Stimulated activated CD4-positive, alpha-beta T cell treated with anti-CD3 and anti-CD28 coated beads, TNF-alpha, amount 100 ng/mL, for 4 hours (primary cell): ENCODE data around the gene ABHD12.

Source experiments
- DNase-seq, 3 experiments: peaks; one replicate each; pipeline ENCODE4 v3.0.0-alpha.2; 2020; ENCODE audit warnings: low read depth in 3 of 3

The ABHD12 gene

DNA sequence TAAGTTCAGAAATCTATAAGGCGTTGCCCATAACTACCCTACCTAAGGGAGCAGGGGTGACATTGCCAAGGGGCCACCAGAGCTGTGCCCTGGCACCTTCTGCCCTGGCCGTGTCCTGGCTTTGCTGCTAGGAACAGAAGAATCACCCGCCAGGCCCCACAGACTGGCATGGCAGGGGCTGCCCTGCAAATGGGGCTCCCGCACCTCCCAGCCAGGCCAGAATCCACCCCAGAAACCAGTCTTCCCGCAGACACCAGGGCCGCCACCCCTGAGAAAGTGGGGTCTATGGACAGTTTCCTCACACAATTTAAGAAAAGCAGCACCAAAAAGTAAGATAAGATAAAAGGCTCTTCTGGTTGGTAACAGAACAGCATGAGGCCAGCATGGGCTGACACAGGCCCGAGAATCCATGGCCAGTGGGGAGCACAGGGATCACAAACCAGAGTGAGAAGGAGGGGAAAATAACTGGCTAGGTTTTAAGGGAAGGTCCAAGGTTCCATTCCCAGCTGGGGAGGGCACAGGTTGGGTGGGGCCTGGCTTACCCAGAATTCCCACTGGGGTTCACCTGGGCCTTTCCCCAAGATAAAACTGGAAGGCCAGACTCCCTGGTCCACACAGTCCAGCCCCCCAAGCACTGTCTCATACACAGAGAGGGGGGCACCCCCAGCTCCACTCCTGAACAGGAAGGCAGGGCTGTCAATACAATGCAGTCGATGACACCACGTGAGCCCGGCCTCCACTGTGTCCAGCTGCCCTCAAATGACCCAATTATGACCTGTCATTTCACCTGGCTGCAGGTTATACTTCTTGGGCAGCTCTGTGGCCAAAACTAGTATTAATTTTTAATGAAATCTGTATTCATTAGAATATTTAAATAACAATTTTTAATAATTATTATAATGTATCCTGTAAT lies 83.4 kb downstream of the ABHD12 start:
- DNase-seq: no peak

DNA sequence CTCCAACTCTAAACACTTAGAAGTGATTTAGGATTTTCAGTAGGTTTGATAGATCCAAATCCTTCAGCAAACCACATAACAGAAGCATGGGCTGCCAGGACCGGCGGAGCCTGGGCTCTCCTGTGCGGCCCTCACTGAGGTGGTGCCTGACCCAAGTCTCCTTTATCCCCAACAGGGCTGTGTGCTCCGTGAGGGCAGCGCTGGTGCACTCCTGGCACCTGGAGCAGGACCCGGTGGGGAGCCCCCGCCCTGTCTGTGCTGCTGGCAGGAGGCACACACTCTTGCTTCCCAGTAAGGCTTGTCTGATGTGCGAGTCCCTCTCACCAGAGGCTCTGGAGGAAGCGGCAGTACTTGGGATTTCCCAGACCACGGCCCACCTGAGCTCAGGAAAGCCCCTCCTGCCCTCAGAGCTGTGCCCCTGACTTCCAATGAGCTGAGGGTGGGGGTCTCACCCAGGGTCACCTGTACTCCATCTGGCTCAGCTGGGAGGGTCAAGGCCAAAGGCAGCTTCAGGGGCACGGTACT lies 86.5 kb downstream of the ABHD12 start:
- no peak for DNase-seq

DNA sequence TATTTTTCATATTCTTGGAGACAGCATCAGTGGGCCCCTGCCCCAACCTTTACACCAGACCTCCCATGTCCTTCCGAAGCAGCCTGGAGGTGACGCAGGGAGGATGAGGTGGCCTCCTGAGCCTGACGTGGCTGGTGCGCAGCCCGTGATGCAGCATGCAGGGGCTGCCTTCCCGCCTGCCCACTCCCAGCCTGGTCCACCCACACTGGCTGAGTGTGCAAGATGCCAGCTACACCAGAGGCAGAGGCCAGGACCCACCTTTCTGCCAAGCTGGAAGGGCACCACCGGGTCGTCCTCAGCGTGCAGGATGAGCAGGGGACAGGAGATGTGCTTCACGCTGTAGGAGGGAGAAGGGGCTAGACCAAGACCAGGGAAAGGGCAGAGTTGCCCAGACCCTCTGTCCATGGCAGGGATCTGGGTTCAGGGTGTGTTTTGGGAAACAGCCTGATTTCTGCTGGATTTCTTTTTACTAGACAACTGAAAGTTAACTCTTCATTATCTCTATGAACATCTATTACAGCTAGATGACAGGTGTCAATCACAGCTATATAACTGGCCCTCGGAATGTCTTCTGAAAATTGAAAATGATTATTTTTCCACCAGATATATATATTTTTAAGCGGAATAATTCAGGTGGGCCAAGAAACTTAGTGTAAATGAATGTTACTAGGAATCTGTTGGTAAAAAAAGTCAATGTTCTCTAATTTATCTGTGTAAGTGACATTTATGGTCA lies 87.2 kb downstream of the ABHD12 start:
- DNase-seq: no peak

DNA sequence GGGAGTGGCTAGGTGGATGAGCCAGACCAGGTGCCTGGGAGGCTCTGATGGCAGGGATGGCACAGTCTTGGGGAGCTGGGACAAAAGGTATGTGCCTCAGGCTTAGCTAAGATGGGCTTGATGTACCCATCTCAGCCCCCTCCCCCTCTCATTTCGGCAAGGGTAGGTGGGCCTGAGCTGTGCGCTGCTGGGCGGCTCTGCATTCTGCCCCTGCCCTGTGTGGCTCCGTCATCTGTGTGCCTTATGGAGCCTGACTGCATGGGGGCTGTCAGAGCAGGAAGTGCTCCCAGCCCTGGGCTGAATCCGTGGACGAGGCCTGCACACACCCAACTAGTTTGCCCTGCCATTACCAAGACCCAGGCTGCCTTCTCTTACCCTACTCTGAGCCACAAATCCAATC lies 88.0 kb downstream of the ABHD12 start:
- DNase-seq: no peak

DNA sequence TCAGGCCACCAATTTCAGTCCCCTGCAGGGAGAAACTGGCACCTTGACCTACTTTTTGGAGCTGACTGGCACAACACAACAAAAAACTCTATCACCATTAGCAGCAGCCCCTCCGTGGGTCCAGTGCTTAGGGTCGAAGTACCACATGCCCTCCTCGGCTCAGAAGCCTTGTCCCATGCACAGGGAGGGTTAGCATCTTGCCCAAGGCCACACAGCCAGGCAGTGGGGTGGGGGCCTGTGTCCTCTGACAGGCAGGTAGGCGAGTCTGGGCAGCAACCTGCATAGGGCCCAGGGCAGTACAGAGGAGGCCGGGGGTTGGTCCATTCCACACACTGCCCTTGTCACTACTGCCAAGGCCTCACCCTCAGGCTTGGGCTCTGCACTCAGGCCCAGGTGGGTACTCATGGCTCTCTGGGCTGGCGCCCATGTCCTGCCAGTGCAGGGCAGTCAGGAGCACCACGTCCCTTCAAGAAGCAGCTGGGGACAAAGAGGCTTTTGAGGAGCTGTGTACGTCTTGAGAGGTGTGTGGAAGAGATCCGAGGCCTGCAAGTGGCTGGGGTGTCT lies 89.2 kb downstream of the ABHD12 start:
- DNase-seq: no peak

DNA sequence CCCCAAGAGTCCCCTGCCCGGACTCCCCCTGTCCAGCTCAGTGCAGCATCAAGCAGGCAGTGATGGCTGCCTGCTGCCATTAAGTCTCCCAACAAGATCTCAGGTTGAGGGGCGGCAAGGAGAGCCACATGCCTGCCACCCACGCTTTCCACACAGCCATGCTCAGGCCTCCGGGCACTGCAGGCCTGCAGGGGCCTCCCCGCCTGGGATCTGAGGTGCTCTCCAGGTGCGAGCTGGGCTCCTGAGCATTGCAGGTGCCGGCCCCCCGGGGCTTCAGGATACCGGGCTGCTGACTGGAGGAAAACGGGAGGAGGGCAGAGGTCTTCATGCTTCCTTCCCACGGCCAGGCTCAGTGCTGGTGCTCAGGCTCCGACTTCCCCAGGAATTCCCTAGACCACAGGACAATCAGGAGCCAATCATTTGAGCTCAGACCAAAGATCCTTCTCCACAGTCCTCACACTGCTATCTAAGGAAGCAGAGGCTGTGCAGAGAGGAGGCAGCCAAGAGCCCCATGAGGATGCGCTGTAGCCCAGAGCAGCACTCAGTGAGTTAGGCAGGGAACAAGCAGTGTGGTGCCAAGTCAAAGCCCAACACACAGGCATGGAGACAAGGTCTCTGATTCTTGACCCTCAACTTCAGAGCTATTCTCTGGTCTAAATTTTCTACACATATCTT lies 90.0 kb downstream of the ABHD12 start:
- DNase-seq: no peak

DNA sequence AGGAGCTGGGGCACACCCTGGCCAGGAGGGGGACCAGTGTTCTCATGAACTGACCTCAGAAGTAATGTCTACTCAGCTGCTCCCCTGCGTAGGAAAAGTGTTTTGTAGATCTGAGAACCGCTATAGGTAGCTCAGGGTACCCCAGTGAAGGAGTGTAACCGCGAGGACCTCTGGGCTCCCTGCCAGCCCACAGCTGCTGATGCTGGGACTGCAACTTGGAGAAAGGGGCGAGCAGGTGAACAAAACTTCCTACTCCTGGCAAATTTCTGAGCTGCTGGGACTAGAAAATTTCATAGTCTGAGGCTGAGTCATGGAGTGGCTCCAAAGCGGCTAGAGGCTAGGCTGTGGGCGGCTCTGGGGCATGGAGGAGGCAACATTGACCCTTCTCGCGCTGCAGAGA lies 90.8 kb downstream of the ABHD12 start:
- no peak for DNase-seq

DNA sequence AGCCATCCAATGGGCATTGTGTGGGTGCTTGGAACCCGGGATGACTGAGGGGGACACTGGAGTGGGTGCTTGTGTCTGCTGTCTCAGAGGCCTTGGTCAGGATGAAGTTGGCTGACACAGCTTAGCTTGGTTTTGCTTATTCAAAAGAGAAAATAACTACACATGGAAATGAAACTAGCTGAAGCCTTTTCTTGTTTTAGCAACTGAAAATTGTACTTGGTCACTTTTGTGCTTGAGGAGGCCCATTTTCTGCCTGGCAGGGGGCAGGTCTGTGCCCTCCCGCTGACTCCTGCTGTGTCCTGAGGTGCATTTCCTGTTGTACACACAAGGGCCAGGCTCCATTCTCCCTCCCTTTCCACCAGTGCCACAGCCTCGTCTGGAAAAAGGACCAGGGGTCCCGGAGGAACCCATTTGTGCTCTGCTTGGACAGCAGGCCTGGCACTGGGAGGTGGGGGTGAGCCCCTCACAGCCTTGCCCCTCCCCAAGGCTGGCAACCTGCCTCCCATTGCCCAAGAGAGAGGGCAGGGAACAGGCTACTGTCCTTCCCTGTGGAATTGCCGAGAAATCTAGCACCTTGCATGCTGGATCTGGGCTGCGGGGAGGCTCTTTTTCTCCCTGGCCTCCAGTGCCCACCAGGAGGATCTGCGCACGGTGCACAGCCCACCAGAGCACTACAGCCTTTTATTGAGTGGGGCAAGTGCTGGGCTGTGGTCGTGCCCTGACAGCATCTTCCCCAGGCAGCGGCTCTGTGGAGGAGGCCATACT lies 93.3 kb downstream of the ABHD12 start:
- DNase-seq: no peak

DNA sequence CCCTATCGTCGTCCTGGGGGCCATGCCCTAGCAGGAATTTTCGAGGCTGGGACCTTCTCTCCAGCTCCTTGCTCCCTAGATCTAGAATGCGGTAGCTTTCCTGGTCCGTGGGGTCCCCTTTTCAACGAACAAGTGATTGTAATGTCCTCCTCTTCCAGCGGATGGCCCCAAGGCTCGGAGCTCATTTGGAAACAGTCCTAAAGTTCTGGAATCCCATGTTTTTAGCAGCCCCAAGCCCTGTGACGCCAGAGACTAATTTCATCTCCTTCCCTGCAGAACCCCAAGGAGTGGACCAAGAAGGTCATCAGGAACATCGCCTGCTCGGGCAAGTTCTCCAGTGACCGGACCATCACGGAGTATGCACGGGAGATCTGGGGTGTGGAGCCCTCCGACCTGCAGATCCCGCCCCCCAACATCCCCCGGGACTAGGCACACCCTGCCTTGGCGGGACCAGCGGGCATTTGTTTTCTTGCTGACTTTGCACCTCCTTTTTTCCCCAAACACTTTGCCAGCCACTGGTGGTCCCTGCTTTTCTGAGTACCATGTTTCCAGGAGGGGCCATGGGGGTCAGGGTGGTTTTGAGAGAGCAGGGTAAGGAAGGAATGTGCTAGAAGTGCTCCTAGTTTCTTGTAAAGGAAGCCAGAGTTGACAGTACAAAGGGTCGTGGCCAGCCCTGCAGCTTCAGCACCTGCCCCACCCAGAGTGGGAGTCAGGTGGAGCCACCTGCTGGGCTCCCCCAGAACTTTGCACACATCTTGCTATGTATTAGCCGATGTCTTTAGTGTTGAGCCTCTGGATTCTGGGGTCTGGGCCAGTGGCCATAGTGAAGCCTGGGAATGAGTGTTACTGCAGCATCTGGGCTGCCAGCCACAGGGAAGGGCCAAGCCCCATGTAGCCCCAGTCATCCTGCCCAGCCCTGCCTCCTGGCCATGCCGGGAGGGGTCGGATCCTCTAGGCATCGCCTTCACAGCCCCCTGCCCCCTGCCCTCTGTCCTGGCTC lies 94.2 kb downstream of the ABHD12 start:
- no peak for DNase-seq

DNA sequence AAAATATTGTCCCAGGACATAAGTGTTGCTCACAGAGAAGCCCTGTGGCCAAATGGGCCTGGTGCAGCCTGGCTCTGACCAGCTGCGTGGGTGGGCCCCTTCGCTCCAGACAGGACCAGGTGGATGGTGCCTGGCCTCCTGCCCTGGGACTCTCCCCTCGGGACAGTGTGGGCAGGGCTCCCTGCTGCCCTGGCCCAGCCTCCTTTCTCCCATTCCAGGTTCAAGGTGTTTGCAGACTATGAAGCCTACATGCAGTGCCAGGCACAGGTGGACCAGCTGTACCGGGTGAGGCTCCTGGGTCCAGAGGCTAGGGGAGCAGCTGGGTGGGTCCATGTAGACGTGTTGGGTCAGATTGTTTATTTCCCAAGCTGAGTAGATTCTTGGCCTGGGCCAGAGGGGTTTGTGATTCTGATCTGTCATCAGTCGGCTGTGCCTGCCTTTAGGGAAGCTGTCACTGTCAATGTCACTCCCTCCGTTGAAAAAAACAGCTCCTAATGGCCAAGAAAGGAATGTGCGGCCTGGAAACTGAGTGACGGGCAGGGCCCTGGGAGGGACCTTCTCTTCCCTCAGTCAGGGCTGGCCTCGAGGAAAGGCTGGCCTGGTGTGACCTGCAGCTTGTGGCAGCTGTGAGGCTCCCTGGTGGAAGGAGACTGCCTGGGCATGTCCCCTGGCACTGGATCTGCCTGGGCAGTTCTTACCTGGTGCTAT lies 95.1 kb downstream of the ABHD12 start:
- DNase-seq: no peak

DNA sequence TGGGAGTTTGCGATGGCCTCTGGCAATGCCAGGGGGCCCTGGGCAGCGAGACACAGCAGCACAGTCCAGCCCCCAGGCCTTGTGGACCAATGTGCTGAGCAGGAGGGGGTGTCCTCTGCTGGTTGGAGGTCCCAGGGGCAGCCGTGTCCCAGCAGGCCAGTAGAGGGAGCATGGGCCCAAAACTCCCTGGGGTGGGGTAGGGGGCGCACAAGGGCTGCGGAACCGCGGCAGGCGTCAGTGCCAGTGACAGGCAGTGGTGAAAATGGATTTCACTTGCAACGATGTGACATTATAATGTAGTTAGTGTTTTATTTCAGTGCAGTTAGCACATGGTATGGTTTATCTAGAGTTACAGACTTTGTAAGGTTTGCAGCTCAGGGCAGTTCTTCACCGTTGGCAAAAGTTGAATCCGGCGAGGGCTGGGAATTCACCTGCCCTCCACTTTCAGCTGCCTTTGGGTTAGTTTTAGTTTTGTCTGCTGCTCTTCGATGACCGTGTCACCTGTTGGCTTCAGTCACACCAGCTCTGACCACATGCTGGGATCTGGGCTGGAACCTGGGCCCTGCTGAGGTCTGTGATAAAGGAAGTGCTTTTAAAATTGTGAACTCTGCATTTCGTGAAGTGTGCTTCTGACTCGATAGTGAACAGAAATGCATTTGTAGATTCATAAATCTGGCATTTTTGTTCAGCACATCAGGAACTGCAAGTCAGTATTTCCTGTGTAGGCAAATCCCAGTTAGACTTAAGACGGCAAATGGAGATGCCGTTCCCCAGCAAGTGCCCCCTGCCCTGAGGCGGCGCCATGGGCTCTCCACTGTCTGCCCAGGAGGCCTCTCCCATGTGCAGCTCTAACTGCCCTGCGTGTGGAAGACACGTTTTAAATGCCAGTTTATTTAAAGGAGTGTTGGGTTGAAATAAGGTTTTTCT lies 95.9 kb downstream of the ABHD12 start:
- peak; percentile 11 to 33 (median 21) for DNase-seq

DNA sequence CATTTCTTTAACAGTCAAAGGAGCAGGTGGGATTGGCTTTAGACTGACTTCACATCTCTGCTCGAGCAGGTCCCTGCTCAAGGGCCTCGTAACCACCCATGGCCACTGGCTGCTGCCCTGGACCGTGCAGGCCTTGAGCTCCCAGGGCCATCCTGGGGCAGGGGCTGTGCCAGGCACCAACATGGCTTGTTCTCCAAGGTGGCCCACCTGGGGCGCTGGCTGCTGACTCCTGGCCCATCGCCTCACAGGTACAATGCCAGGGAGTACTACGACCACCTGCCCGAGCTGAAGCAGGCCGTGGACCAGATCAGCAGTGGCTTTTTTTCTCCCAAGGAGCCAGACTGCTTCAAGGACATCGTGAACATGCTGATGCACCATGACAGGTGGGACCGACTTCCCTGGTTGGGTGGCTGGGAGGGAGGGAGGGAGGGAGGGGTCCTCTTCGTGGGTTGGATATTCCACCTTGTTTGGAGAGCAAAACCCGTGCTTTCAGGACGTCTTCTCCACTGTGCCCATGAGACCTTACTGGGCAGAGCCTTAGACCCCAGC lies 96.7 kb downstream of the ABHD12 start:
- no peak for DNase-seq

DNA sequence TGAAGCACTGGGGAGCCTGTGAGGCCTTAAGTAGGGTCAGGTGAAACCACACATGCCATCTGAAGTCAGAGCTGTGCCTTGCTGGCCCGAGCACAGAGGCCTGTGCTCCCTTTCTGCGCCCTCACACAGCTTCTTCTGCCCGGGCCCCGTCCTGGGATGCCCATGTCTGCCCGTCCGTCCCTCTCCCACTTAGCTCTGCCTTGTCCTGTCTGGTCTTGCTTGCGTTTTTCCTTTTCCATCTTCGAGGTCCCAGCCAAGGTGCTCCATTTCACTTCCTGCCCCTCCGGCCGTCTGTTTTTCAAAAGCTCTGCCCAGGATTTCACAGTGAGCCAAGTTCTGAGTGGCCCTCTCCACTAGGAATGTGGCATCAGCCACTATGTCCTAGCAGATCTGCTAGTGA lies 97.1 kb downstream of the ABHD12 start:
- DNase-seq: no peak

DNA sequence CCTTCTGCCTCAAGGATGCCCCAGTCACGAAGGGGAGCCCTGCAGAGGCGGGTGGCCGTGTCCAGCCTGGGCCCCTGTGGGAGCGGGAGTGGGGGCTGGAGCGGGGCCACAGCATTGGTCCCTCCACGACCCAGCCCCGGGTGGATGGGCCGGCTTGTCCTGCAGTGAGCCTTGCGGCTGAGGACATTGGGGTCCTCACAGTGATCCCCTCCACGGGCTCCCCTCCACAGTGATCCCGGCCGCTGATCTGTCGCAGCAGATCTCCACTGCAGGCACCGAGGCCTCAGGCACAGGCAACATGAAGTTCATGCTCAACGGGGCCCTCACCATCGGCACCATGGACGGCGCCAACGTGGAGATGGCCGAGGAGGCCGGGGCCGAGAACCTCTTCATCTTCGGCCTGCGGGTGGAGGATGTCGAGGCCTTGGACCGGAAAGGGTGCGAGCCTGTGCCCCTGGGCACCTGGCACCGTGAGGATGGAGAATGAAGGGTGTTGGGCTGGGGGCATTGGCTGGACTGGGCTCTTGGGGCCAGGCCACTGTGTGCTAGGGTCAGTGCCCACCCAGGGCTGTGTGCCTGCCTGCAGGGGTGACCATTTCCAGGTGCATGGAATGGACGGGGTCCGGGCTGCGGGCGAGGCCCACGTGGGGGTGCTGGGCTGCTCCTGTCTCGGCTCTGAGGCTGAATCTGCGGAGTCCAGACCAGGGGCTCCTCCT lies 98.3 kb downstream of the ABHD12 start:
- DNase-seq: no peak

DNA sequence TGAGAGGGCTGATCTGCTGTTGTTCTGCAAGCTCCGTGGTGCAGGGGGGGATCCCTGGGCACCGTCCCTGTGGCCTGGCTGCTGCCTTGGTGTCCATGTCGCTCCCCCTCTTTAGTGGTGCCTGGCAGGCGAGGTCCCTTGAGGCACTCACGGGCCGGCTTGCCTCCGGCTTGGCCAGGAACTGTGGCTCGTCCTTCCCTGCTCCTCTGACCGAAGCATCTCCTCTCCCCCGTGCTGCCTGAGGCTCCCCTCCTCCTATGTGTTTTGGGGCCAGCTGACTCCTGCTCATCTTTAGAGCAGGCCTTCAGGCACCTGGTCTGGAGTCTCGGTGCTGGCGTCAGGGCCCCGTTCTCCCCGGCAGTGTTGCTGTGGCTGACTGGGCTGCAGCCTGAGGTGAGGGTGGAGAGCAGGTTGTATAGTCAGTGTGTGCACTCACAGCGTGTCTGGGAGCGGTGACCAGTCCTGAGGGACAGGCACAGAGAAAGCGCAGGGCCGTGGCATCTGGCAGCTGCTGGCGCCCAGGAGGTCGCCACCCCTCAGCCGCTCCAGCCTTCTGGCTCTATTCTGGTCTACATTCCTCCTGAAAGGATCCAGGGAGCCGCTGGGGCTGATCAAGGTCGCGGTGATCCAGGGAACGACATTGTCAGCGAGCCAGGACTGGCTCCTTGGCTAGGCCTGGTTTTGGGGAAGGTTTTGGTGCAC lies 99.1 kb downstream of the ABHD12 start:
- DNase-seq: no peak

DNA sequence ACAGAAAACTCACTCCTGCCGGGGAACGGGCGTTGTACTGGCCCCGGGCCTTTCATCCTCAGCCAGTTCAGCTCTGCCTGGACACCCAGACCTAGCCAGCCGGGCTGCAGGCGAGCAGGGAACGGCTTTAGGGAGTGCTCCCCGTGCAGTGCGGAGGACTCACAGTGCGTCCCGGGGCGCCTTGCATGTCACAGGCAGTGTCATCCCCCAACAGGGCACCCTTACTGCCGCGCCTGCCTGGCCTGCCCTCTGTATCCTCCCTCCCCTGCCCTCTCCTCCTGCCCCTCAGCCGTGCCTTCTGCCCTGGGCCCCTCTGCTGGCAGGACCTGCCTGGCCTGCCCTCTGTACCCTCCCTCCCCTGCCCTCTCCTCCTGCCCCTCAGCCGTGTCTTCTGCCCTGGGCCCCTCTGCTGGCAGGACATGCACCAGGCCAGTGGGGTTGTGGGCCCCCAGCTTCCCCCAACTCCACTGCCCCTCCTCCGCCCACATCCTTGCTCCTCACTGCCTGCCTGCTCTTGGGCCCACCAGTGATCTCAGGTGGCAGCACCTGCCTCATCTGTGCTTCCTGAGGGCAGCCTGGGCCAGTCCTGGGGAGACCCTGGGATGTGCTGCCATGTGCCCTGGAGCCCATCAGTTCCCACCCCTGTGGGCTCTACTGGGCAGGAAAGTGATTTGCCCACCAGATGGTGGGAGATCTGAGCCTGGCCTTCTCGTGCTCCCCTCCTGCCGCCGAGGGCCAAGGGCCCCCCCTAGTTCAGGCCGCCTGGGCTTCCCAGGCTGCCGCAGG lies 99.8 kb downstream of the ABHD12 start:
- no peak for DNase-seq
